VCaP (cell line): ENCODE measurements around the gene SOD1.

Experiments used
- H3K27ac ChIP-seq: fragments of 450-650 bp; 2 replicates; pipeline ENCODE4 v1.5.1; 2017
- CTCF ChIP-seq: fragments of 450-650 bp; conservative IDR thresholded peaks from 2 replicates; pipeline ENCODE4 v1.5.1; 2017; ENCODE audit warnings: mild to moderate bottlenecking, moderate library complexity

The SOD1 gene

GRCh38 chr21:31707499-31707898, 48.0 kb downstream of the SOD1 start:
- H3K27ac ChIP-seq, result no peak overlapping the region
- no peak for TF ChIP-seq CTCF

GRCh38 chr21:31708541-31708940, 49.0 kb downstream of the SOD1 start:
- H3K27ac ChIP-seq, result no peak overlapping the region

GRCh38 chr21:31710586-31710985, 51.1 kb downstream of the SOD1 start:
- no peak for TF ChIP-seq CTCF
- no peak overlapping the region for H3K27ac ChIP-seq

More at GRCh38 chr21:31708541-31708940, 49.0 kb downstream of the SOD1 start:
- no peak for TF ChIP-seq CTCF

GRCh38 chr21:31711326-31711725, 51.8 kb downstream of the SOD1 start:
- TF ChIP-seq CTCF, result no peak

GRCh38 chr21:31711745-31712285, 52.3 kb downstream of the SOD1 start:
- TF ChIP-seq CTCF, result no peak
- H3K27ac ChIP-seq, result no peak overlapping the region

More at GRCh38 chr21:31711326-31711725, 51.8 kb downstream of the SOD1 start:
- no peak overlapping the region for H3K27ac ChIP-seq

GRCh38 chr21:31713115-31713514, 53.6 kb downstream of the SOD1 start:
- TF ChIP-seq CTCF, result no peak
- H3K27ac ChIP-seq, result no peak overlapping the region

- no peak for TF ChIP-seq CTCF
- no peak overlapping the region for H3K27ac ChIP-seq
Observed at GRCh38 chr21:31713973-31714740, 54.7 kb downstream of the SOD1 start.
